Daoy (cell line): Measurements from ENCODE around the gene MYOF. TPM values are rescaled to one million over a fixed set of nuclear protein-coding genes. Genes with fewer than 3 reads are reported as not detected.
"Not testable (repeated sequence)": the region's sequence is repeated elsewhere in the genome, so short reads cannot be mapped to it uniquely, and the experiment has no call there.

Experiments used
- DNase-seq: peaks from one replicate; pipeline ENCODE4 v3.0.0-alpha.2; 2015; ENCODE audit warnings: low read depth
- total RNA-seq: library from RNA; depleted of rRNA; stranded (reverse); fragments of >200 nt; shearing (Covaris generic); gene quantifications from 2 replicates; pipeline ENCODE4 v1.2.3, GENCODE V29; 2014

Gene MYOF
- total RNA-seq, 1 experiment from 2014 or later: 132 TPM

GRCh38 chr10:93422118-93422517 is 60.0 kb downstream of the MYOF start:
- no peak for DNase-seq

DNA sequence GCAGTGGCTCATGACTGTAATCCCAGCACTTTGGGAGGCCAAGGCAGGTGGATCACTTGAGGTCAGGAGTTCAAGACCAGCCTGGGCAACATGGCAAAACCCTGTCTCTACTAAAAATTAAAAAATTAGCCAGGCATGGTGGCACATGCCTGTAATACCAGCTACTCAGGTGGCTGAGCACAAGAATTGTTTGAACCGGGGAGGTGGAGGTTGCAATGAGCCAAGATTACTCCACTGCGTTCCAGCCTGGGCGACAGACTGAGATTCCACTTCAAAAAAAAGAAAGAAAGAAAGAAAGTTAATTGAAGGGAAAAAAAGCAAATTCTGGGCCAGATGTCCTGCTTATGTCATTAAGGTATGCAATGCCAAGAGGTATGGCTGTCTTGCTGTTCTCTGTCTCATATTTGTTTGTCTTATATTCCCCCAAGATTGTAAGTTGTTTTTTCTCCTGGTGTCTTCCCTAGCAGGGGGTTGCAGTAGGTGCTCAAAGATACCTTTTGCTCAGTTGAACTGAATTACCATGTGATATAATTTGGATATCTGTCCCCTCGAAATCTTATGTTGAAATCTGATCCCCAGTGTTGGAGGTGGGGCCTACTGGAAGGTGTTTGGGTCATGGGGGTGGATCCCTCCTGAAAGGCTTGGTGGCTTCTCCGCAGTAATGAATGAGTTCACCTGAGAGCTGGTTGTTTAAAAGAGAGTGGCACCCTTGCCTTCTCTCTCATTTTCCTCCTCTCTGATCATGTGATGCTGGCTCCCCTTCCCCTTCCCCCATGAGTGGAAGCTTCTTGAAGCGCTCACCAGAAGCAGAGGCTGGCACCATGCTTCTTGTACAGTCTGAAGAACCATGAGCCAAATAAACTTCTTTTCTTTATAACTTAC is 60.9 kb downstream of the MYOF start:
- DNase-seq: no peak

- DNase-seq: no peak
Measured at GRCh38 chr10:93420091-93420490, 62.0 kb downstream of the MYOF start.

- not testable (repeated sequence) for DNase-seq
Measured at GRCh38 chr10:93419016-93419415, 63.1 kb downstream of the MYOF start.

DNA sequence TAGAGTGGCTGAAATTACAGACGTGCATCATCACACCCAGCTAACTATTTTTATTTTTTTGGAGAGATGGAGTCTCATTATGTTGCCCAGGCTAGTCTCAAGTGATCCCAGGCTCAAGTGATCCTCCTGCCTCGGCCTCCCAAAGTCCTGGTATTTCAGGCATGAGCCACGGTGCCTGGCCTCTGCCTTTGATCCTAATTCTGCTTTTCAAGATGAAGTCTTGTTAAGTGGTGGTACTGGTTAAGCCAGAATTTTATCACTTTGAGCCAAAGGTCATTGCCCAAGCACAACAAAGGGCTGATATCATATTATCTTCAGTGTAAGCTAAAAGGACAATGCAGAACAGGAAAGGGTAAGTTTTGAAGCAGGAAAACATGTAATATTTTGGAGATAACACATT is 64.2 kb downstream of the MYOF start:
- DNase-seq: no peak

- DNase-seq: no peak
Measured at GRCh38 chr10:93417266-93417665, 64.9 kb downstream of the MYOF start.

DNA sequence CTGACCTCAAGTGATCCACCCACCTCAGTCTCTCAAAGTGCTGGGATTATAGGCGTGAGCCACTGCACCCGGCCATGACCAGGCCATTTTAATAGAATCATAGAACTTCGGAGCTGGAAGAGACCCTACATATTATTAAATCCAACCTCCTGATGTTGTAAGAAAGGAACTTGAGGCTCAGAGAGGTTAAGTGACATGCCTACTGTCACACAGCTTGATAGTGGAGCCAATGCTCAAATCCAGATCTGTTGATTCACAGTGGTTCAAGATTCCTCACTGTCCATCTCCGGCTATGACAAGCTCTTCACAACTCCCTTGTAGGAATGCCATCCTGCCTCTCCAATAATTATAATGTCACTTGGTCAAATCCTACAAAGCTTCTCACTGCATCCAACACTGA is 65.3 kb downstream of the MYOF start:
- DNase-seq: no peak

DNA sequence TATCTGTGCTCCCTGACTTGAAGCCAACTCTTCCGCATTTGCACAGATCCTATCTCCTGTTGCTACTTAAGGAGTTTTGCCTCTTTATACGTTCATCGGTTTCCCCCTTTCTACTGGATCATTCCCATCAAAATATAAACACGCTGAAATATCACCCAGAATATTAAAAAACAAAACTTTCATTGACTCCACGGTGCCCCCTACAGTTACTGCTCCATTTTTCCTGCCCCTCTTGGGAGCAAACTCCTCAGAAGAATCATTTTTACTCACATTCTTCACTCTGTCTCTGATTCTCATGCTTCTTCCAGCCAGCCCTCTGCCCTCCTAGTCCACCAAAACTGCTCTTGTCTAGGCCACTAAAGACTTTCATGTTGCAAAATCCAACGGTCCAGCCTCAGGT is 66.4 kb downstream of the MYOF start:
- DNase-seq: no peak

DNA sequence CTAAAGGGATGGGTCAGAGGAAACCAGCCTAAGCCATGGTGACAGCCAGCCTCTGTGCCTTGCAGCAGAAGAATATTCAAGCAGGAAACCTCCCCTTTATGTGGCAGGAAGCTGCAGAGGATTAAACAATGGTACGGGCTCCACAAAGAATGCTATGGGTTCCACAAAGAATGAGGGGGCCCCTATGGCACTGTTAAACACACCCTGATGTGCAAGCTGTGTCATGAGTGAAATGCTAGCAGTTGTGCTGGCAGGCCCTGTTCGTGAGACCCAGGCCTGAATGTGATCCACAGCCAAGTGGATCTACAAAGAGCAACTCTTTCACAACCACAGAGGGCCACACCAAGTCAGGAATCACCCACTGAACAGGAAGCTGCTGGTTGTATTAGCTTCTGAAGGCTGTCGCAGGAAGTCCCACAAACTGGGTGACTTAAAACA is 68.9 kb downstream of the MYOF start:
- DNase-seq: no peak

DNA sequence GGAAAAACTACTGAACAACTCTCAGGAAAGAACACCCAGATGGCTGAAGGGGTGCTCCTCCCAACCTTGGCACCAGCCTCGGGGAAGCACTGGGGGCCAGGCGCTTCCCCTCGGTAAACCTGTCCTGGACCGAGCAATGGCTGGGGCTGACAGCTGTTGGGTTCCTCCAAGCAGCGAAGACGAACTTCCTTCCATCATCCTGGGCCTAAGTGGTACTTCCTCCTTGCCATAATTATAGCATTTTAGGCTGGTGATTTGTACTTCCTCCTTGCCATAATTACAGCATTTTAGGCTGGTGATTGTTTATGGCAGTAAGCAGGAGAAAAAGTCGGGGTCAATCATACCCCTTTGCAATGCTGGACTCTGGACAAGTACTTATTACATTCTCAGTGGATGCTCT is 69.3 kb downstream of the MYOF start:
- no peak for DNase-seq

DNA sequence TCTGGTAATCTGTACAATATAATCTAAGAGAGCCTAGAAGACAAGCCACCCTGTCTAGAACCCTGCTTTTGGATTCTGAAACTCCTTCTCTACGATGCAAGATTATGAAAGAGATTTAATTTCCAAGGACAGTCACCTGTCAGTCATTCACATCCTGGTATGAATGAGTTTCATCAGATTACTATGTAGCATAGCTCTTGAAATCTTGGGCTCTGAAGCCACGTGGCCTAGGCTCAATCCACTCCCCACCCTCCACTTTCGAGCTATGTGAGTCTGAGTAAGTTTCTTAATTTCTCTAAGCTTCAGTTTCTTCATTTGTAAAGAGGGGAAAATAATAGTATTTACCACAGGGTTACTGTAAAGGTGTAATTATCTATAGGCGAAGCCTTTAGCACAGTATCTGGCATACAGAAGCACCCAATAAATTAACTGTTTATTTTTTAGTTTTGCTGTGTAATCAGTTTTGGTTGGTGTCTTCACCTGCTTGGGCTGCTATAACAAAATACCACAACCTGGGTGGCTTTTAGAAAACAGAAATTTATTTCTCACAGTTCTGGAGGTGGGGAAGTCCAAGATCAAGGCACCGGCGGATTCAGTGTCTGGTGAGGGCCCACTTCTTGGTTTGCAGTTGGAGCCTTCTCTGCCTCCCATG is 71.3 kb downstream of the MYOF start:
- no peak for DNase-seq

DNA sequence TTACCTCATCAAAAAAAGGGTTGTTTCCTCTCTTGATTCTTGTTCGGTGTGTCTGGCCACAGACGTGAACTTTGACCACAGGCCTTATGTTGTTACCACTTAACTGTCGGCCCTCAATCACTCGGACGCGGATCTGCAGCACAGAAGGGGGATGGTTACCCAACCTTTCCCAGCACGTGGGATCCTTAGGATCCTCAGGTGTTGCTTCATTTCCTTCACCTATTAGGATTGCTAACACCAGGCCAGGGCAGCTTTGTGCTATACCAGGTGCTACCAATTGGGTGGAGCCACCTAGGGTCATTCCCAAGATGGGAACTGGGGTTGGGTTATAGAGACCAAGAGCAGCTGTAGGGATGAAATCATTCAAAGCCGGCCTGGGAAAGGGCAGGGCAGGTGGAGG is 73.4 kb downstream of the MYOF start:
- DNase-seq: no peak

DNA sequence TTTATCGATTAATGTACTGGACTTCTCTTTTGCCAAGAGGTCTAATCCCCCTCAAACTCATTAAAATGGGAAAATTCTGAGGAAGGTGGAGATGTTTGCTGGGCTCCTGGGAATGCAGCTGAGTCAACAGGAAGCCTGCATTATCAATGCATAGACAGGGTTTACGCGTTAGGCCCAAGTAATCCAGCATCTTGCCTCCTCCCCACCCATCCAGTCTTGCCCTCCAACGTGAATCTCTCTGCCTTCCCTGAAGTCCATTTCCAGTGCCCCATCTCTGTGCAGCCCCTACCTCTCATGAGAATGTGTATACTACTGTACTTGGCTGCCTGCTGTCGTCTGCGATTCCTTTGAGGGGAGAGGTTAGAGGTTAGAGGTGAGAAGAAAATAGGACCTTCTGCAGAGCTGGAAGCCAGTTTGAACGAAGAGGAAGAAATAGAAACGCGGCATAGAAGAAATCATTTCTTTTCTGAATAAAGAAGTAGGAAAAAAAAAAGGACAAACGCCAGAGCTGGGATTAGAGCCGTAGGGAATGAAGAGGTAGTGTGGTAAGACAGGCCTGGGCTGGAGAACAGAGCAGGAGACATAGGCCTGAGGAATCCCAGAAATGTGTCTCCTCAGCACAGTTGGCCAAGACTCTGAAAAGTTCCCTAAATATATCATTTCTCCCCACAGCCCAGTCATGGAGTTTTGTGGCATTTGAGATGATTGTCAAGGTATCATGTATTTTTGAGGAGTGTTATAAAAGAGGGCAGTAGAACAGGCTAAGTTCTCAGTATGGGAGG is 75.6 kb downstream of the MYOF start:
- DNase-seq: no peak

DNA sequence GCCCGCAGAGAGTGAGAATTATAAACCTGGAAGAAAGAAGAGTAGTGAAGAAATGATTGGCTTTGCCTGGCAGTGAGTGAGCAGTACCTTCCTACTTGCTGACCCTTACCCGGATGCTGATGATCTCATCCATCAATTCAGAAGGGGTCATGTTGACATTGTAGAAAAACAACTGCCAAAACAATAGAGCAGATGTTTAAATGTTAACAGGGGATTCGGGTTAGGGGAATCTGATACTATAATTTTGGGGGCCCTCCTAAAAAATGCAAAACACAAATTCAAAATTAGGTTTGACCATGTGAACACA is 78.1 kb downstream of the MYOF start:
- DNase-seq: no peak

DNA sequence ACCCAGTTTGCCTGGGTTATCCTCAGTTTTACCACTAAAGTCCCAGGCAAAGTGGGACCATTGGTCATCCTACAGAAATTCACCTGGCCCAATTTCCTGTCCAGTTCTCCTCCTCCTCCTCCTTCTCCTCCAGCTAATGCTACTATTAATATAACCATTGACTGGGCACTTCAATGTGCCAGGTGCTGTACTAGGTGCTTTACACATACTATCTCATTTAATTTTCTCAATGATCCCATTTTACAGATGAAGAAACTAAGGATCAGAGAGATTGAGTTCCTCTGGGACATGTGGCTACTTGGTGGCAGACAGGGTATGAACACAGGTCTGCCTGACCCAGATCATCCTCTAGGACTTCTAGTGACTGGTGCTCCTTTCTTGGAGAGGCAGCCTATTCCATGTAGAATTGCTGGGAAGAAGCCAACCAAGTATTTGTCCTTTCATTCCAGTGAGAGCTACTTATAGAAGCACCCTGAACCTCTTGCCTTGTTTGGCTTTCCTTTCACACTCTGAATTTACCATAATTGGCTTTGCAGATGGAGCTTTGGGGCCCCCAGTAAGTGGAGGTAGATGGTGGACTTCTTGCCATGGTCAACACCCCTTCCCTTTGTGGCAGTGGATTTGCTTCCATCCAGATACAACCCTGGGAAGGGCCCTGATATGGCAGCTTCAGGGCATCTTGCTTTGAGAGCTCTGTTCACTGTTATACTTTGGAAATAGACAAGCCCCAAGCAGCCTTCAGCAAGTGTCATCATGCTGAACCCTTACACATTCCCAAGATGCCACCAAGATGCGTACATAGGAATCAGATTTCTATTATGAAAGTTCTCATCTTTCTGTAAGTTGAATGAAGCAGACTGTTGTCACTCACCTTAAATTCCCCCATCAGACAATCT is 78.7 kb downstream of the MYOF start:
- DNase-seq: no peak

DNA sequence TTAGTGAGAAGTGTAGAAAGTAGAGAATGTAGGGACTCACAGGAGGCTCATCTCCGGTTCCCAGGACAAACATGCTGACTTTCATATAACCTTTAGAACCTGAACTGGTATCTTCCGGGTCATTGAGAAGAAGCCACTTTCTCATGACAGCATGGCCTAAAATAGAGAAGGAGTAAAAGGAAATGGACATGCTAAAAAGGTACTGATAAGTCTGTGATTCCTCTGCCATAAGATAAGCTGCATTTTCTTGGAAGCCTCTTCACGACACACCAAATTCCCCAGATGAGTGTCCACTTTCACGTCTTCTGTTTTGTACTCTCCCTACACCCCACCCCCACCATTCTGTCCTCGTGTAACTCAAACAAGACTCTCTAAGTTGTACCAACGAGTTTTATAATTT is 79.9 kb downstream of the MYOF start:
- no peak for DNase-seq

DNA sequence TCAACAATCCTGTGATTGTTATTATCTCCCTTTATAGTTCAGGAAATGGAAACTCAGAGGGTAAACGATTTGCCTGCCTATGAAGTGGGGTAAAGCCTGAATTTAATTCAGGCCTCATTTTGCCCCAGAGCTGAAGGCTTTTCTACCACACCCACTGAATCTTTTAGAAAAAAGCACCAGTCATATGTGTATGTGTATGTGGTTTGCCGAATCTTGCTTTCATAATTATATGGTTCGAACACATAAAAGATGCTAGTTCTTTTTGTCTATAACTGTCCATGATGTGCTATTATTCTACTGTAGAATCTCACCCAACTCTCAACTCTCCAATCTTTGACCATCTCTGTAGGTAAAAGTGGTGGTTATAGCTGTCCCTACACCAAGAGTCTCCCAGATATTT is 83.6 kb downstream of the MYOF start:
- DNase-seq: no peak

DNA sequence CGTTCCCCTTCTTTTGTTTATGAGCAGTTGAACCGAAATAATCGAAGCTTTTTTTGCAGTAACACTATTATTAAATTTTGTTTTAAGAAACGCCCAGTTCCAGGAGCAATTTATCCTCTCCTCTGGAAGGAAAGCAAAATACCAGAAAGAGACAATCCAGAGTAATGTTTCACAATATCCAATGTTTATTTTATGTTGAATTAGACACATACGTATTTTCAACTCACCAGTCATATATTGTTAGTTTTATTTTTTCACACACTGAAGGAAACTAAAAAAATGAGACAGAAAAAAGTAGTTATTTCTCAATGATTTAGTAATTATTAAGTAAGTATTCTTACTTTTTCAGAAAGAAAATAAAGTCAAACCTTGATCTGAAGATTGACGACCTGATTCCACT is 85.1 kb downstream of the MYOF start:
- no peak for DNase-seq

- no peak for DNase-seq
Measured at GRCh38 chr10:93393211-93393610, 88.9 kb downstream of the MYOF start.

- no peak for DNase-seq
Measured at GRCh38 chr10:93392121-93392520, 90.0 kb downstream of the MYOF start.

DNA sequence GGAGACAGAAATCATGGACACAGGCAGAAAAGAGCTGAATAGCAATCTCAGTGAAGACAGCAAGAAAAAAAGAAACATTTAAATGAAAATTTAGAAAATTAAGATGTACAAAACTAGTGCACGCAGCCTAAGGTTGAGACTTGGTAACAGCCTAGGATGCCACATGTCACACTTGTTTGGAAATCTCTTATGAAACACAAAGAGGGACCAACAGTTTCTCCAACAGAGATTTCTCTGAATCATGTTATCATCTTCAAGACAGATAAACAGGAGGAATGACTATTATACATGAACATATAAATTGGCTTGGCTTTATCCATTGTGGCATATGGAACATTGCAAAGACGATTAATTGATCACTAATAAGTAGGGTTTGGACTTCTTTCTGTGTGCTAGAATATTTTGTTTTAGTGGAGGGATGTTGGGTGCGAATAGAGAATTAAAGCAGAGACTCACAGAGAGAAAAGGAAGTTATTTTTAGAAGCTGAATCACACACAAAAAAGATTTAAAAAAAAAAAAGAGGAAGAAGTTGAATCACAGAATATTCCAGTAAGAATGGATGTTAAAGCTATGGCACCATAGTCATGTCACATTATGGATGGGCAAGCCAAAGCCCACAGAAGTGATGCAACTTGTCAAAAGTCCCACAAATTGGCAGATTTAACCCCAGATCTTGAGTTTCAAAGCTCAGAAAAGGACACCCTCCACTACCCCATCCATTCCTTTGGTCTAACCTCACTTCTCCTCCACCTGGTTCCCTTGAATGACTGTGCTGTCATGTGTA is 91.6 kb downstream of the MYOF start:
- DNase-seq: no peak
